Activated T-helper 2 cell treated with anti-CD3 and anti-CD28 coated beads, Interferon-gamma antibody, Interleukin-2, Interleukin-4, amounts not matched to agents 10 μg/mL and 5 μg/mL and 100 μg/mL, durations not matched to agents 14 hours and 24 hours and 36 hours (primary cell): ENCODE data around the gene FADS6. TPM values are rescaled to one million over a fixed set of nuclear protein-coding genes. Genes with fewer than 3 reads are reported as not detected.
"Not testable (repeated sequence)": the region's sequence is repeated elsewhere in the genome, so short reads cannot be mapped to it uniquely, and the experiment has no call there.

Experiments used
- DNase-seq: peaks from one replicate; pipeline ENCODE4 v3.0.0; 2021; ENCODE audit warnings: low spot score
- H3K27ac Mint-ChIP-seq: one replicate; pipeline ENCODE4 v1.8.0; 2021; ENCODE audit warnings: mixed read lengths
- H3K27me3 Mint-ChIP-seq: one replicate; pipeline ENCODE4 v1.8.0; 2021; ENCODE audit warnings: low read depth, mixed read lengths
- H3K36me3 Mint-ChIP-seq: one replicate; pipeline ENCODE4 v1.8.0; 2021; ENCODE audit warnings: low read depth, mixed read lengths
- H3K4me1 Mint-ChIP-seq: one replicate; pipeline ENCODE4 v1.8.0; 2021; ENCODE audit warnings: low read depth, mixed read lengths
- H3K4me3 Mint-ChIP-seq: one replicate; pipeline ENCODE4 v1.8.0; 2021; ENCODE audit warnings: low read depth, mild to moderate bottlenecking, moderate library complexity, mixed read lengths
- H3K9me3 Mint-ChIP-seq: one replicate; pipeline ENCODE4 v1.8.0; 2021; ENCODE audit warnings: mixed read lengths
- intact Hi-C: fragments of 100-400 bp; cut with micrococcal nuclease; formaldehyde crosslinking; loops from one replicate; pipeline ENCODE4 v1.15.1; 2023
- total RNA-seq: library from RNA; stranded (reverse); gene quantifications from 2 replicates; pipeline ENCODE4 v1.2.3, GENCODE V29; 2022

FADS6 gene
- total RNA-seq, 1 donor from 2014 or later = not detected

DNA sequence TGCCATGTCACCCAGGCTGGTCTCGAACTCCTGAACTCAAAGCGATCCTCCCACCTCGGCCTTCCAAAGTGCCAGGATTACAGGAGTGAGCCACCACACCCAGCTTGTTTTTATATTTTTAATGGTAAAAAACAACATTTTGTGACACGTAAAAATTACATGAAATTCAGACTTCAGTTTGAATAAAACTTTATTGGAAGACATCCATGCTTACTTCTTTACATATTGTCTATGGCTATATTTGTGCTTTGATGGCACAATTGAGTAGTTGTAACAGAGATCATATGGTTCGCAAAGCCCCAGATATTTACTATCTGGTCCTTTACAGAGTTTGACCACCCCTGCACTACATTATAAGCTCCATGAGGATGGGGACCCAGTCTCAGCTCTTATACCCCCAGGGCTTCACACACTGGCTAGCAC lies 18.8 kb downstream of the FADS6 start:
- Mint-ChIP-seq H3K9me3 (no peaks in the 10 kb centered on the region), H3K27me3 (peaks cover 3% of the 10 kb centered on the region), H3K4me1 (peaks cover 17% of the 10 kb centered on the region), H3K27ac (no peak overlapping the region), H3K4me3 (no peak overlapping the region), H3K36me3 (peaks cover 4% of the 10 kb centered on the region)
- intact Hi-C loops = loop anchor here (10.0 kb wide), 1 partner anchor 1640 kb away; a partner anchor contains a TSS
- DNase-seq = no peak

DNA sequence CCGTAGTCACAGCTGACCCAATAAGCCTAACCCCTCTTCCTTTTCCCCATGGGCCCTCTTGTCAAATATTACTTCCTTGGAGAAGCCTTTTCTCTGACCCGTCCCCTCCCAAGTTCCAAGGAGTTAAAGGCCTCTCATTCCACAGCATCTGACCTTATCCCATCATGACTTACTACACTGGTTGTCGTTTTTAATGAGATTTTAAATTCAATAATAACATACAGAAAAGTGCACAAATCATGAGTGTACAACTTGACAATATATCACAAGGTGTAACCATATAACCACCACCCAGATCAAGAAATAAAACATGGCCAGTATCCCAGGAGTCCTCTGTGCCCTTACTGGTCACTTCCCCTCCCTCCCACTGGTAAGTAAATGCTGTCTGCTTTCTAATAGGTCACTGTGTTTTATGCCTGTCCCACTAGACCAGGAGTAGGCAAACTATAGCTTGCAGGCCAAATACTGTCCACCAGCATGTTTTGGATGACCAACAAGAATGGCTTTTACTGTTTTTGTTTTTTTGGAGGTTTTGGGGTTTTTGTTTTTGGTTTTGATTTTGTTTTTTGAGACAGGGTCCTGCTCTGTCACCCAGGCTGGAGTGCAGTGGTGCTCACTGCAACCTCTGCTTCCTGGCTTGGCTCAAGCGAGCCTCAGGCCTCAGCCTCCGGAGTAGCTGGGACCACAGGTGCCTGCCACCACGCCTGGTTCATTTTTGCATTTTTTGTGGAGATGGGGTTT lies 19.4 kb downstream of the FADS6 start:
- Mint-ChIP-seq H3K27me3 (peaks cover 2% of the 10 kb centered on the region), H3K27ac (peak overlapping the region; percentile 73), H3K4me3 (peak overlapping the region; percentile 85), H3K36me3 (peaks cover 4% of the 10 kb centered on the region), H3K4me1 (peaks cover 17% of the 10 kb centered on the region), H3K9me3 (no peaks in the 10 kb centered on the region)
- no peak for DNase-seq
- intact Hi-C loops = loop anchor here (1.0 to 10.0 kb wide), 2 partner anchors 22 to 1639 kb away; a partner anchor contains a TSS

GRCh38 chr17:74873037-74873873 lies 20.2 kb downstream of the FADS6 start:
- intact Hi-C loops = loop anchor here (1.0 to 10.0 kb wide), 2 partner anchors 21 to 1638 kb away; a partner anchor contains a TSS
- peaks cover 4% of the 10 kb centered on the region for H3K36me3 Mint-ChIP-seq
- peak overlapping the region; percentile 73 for H3K27ac Mint-ChIP-seq
- H3K27me3 Mint-ChIP-seq = peaks cover 2% of the 10 kb centered on the region
- peak overlapping the region; percentile 85 for H3K4me3 Mint-ChIP-seq
- DNase-seq = peak; percentile 97
- H3K9me3 Mint-ChIP-seq = no peaks in the 10 kb centered on the region
- H3K4me1 Mint-ChIP-seq = peaks cover 17% of the 10 kb centered on the region

GRCh38 chr17:74872313-74873036 lies 21.0 kb downstream of the FADS6 start, which contains the start of gene FDXR:
FDXR (minus strand) TSS chr17:74872994; CDS start chr17:74872944, 50 bp downstream.
- Mint-ChIP-seq H3K27me3 (peaks cover under 1% of the 10 kb centered on the region), H3K27ac (peak within 1 kb of the TSS; percentile 73), H3K36me3 (peaks cover 4% of the 10 kb centered on the region), H3K4me3 (peak within 1 kb of the TSS; percentile 85), H3K9me3 (no peaks in the 10 kb centered on the region), H3K4me1 (peaks cover 17% of the 10 kb centered on the region)
- DNase-seq = no peak
- intact Hi-C loops = loop anchor here (1.0 to 10.0 kb wide), 2 partner anchors 20 to 1638 kb away; a partner anchor contains a TSS

DNA sequence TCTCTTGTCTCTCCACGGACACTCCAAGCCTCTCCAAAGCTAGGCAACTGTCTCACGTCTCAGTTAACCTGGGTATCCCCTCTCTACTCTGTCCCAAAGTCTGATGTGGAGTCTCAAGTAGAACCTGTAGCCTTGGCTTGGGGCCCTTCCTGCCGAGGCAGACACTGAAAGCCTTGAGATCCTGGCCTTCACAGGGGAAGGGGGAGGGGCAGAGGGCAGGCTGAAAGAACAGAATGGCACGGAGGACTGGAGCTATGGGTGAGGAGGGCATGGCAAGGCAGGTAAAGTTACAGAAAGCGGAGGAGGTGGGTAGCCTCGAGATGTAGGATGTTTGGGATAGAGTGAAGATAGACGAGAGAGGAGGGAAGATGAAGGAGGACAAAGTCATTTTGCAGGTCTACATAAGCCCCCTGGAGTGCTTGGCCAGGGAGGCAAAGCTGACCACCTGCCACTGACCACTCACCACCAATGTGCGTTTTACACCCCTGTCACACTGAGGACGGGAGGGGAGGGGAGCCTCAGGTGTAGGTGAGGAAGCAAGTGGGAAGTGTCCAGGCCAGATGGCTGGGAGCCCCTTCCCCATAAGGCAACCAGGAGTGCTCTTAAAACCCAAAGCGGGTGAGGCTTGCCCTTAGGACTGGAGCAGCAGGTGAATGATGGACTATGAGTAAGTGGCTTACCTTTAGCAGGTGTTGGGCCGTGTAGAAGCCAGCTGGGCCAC lies 21.9 kb downstream of the FADS6 start:
- no peak for DNase-seq
- H3K4me1 Mint-ChIP-seq = peaks cover 17% of the 10 kb centered on the region
- no peak overlapping the region for H3K27ac Mint-ChIP-seq
- H3K36me3 Mint-ChIP-seq = peaks cover 4% of the 10 kb centered on the region
- peak overlapping the region; percentile 85 for H3K4me3 Mint-ChIP-seq
- H3K27me3 Mint-ChIP-seq = no peaks in the 10 kb centered on the region
- H3K9me3 Mint-ChIP-seq = no peaks in the 10 kb centered on the region
- intact Hi-C loops = loop anchor here (10.0 kb wide), 1 partner anchor 1637 kb away; a partner anchor contains a TSS

- Mint-ChIP-seq H3K9me3 (no peaks in the 10 kb centered on the region), H3K4me3 (no peak overlapping the region), H3K4me1 (peaks cover 17% of the 10 kb centered on the region), H3K27me3 (no peaks in the 10 kb centered on the region), H3K36me3 (peaks cover 4% of the 10 kb centered on the region), H3K27ac (no peak overlapping the region)
- no peak for DNase-seq
- intact Hi-C loops = loop anchor here (10.0 kb wide), 1 partner anchor 1636 kb away; a partner anchor contains a TSS
These were observed 22.9 kb downstream of the FADS6 start for GRCh38 chr17:74870512-74870911.

GRCh38 chr17:74870028-74870427 lies 23.4 kb downstream of the FADS6 start:
- DNase-seq, H3K36me3 Mint-ChIP-seq, H3K27me3 Mint-ChIP-seq, H3K9me3 Mint-ChIP-seq, H3K27ac Mint-ChIP-seq, H3K4me3 Mint-ChIP-seq: not testable (repeated sequence)
- intact Hi-C loops = loop anchor here (10.0 kb wide), 1 partner anchor 1635 kb away; a partner anchor contains a TSS
- H3K4me1 Mint-ChIP-seq = peaks cover 17% of the 10 kb centered on the region

- Mint-ChIP-seq H3K27me3 (no peaks in the 10 kb centered on the region), H3K36me3 (peaks cover 12% of the 10 kb centered on the region), H3K4me1 (peaks cover 14% of the 10 kb centered on the region), H3K4me3 (no peak overlapping the region), H3K27ac (no peak overlapping the region), H3K9me3 (no peaks in the 10 kb centered on the region)
- DNase-seq = no peak
- intact Hi-C loops = no loop called here
These were observed 24.6 kb downstream of the FADS6 start for GRCh38 chr17:74868908-74869255.

GRCh38 chr17:74868251-74868907 lies 25.1 kb downstream of the FADS6 start:
- Mint-ChIP-seq H3K4me1 (peaks cover 11% of the 10 kb centered on the region), H3K4me3 (no peak overlapping the region), H3K27ac (no peak overlapping the region), H3K27me3 (no peaks in the 10 kb centered on the region), H3K9me3 (no peaks in the 10 kb centered on the region), H3K36me3 (peaks cover 14% of the 10 kb centered on the region)
- intact Hi-C loops = no loop called here
- no peak for DNase-seq

GRCh38 chr17:74866198-74866835 lies 27.1 kb downstream of the FADS6 start:
- H3K4me3 Mint-ChIP-seq = no peak overlapping the region
- no peak overlapping the region for H3K27ac Mint-ChIP-seq

GRCh38 chr17:74865504-74866197 lies 27.8 kb downstream of the FADS6 start:
- no peak overlapping the region for H3K4me3 Mint-ChIP-seq
- no peak overlapping the region for H3K27ac Mint-ChIP-seq
- H3K36me3 Mint-ChIP-seq = peaks cover 12% of the 10 kb centered on the region
- peaks cover 2% of the 10 kb centered on the region for H3K4me1 Mint-ChIP-seq
- peaks cover 9% of the 10 kb centered on the region for H3K27me3 Mint-ChIP-seq
- intact Hi-C loops = loop anchor here (2.0 kb wide), 2 partner anchors 121 to 209 kb away; no protein-coding TSS in a partner anchor
- no peak for DNase-seq
- no peaks in the 10 kb centered on the region for H3K9me3 Mint-ChIP-seq

More at GRCh38 chr17:74866198-74866835, 27.1 kb downstream of the FADS6 start:
- intact Hi-C loops = no loop called here
- H3K27me3 Mint-ChIP-seq = peaks cover 7% of the 10 kb centered on the region
- H3K9me3 Mint-ChIP-seq = no peaks in the 10 kb centered on the region
- H3K4me1 Mint-ChIP-seq = peaks cover 3% of the 10 kb centered on the region
- peaks cover 14% of the 10 kb centered on the region for H3K36me3 Mint-ChIP-seq
- no peak for DNase-seq
